Brain microvascular endothelial cell (primary cell): ENCODE data around the gene BRD3.

ENCODE experiments used
- DNase-seq: peaks from one replicate; pipeline ENCODE4 v3.0.0-alpha.2; 2020
- H3K27ac ChIP-seq: fragments of 250-450 bp; sonication (Bioruptor Pico); 2 replicates; pipeline ENCODE4 v1.5.1; 2020; ENCODE audit warnings: mild to moderate bottlenecking, moderate library complexity
- H3K27me3 ChIP-seq: fragments of 250-450 bp; sonication (Bioruptor Pico); replicated peaks from 2 replicates; pipeline ENCODE4 v1.5.1; 2020; ENCODE audit warnings: mild to moderate bottlenecking
- H3K36me3 ChIP-seq: fragments of 250-450 bp; sonication (Bioruptor Pico); replicated peaks from 2 replicates; pipeline ENCODE4 v1.5.1; 2020; ENCODE audit warnings: mild to moderate bottlenecking
- H3K4me3 ChIP-seq: 2 replicates; pipeline ENCODE4 v1.5.1; 2011; ENCODE audit warnings: low read depth, mild to moderate bottlenecking, control low read depth, low read length, moderate library complexity
- in situ Hi-C: cut with HindIII; loops from 2 replicates; pipeline ENCODE4 v1.10.0; 2017; ENCODE audit warnings: low sequenced_read_pairs, low pct_ligation_motif_present
- TF ChIP-seq, protein P1 (sequence below): IDR thresholded peaks from 2 replicates; pipeline ENCODE4 v1.5.1; 2011; ENCODE audit warnings: low read depth, mild to moderate bottlenecking, moderate library complexity, low read length, control low read depth, inconsistent platforms; ENCODE audit errors: missing control alignments

The BRD3 gene

DNA sequence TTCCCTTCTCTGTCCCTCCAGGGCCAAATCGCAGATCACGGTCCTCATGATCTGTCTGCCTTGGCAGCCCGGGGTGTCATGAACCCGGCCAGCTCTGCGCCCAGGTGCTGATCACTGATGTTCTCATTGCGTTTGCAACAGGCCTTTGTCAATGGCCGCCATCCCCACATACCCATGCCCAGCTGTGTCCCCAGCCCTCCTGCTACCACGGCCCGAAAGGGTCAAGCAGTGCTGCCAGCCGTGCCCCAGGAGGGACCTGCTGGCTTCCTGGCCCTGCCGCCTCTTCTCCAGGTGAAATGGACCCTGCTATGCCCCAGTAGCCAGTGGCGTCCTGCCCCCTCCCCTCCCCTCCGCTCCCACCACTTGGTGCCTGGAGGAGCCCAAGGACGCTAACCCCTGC is 62.9 kb downstream of the BRD3 start:
- no peaks in the 10 kb centered on the region for H3K27me3 ChIP-seq
- H3K4me3 ChIP-seq: no peak overlapping the region
- in situ Hi-C loops: no loop called here
- TF ChIP-seq, protein P1, sequence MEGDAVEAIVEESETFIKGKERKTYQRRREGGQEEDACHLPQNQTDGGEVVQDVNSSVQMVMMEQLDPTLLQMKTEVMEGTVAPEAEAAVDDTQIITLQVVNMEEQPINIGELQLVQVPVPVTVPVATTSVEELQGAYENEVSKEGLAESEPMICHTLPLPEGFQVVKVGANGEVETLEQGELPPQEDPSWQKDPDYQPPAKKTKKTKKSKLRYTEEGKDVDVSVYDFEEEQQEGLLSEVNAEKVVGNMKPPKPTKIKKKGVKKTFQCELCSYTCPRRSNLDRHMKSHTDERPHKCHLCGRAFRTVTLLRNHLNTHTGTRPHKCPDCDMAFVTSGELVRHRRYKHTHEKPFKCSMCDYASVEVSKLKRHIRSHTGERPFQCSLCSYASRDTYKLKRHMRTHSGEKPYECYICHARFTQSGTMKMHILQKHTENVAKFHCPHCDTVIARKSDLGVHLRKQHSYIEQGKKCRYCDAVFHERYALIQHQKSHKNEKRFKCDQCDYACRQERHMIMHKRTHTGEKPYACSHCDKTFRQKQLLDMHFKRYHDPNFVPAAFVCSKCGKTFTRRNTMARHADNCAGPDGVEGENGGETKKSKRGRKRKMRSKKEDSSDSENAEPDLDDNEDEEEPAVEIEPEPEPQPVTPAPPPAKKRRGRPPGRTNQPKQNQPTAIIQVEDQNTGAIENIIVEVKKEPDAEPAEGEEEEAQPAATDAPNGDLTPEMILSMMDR: no peak
- no peak overlapping the region for H3K27ac ChIP-seq
- no peak for DNase-seq
- H3K36me3 ChIP-seq: no peaks in the 10 kb centered on the region

DNA sequence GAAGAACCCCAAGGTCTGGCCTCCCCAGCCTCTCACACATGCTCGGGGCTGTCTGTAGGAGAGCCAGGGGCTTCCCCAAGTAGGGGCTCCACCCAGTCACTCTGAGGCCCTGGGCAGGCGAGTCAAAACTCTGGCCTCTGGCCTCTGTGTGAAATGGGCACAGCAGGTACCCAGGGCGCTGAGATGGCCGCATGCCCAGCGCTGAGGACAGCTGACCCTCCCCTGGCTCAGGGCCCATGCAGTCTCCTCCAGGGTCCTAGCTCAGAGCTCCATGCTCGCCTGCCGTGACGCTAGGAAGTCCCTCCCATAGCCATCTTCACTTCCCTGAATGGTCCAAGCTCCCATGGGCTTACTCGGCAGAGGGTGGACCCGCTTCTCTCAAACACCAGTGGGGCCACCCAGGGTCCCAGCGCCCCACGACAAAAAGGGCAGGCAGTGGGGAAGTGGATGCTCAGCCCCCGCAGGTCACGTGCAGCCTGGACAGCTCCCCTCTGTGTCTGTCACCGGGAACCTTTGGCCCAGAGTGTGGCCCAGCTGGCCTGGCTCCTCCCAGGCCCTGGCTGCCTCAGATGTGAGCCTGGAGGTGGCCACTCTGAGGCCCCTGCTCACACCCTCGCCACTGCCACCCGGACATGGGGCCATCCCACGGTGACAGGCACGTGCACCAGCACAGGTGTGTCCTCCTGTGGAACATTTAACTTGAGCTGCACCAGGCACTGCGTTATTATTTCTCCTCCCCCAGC is 63.5 kb downstream of the BRD3 start:
- TF ChIP-seq, protein P1: no peak

DNA sequence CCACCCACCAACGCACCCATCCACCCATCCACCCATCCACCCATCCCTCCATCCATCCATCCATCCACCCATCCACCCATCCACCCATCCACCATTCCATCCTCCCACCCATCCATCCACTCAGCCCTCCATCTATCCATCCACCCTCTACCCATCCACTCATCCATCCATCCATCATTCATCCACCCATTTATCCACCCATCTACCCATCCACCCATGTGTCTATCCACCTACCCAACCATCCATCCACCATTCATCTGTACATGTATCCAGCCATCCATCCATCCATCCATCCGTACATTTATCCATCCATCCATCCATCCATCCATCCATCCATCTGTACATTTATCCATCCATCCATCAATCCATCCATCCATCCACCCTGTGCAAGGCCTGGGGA is 64.6 kb downstream of the BRD3 start:
- in situ Hi-C loops: no loop called here
- TF ChIP-seq, protein P1: no peak

More for the DNA sequence above, 63.5 kb downstream of the BRD3 start:
- Histone ChIP-seq H3K27me3 (no peaks in the 10 kb centered on the region), H3K36me3 (no peaks in the 10 kb centered on the region), H3K4me3 (no peak overlapping the region), H3K27ac (no peak overlapping the region)
- DNase-seq: no peak
- in situ Hi-C loops: no loop called here

DNA sequence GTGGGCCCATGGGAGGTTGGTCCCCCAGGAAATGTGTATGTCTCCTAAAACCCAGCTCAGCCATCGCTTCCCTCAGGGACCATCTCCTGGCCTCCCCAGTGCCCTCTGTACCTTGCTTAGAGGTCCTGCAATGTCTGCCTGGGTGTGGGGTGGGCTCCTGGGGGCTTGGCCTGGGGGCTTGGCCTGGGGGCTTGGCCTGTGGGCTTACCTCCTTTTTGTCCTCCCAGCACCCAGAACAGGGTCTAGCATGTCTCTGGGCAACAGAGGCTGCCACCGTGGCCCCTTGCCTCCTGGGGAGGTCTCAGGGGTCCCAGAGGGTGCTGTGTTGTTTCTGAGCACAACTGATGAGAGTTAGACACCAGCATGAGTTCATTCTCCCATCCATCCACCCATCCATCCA is 65.0 kb downstream of the BRD3 start:
- H3K36me3 ChIP-seq: no peaks in the 10 kb centered on the region
- TF ChIP-seq, protein P1: no peak
- in situ Hi-C loops: no loop called here
- H3K27me3 ChIP-seq: no peaks in the 10 kb centered on the region
- H3K27ac ChIP-seq: no peak overlapping the region
- H3K4me3 ChIP-seq: no peak overlapping the region
- DNase-seq: no peak

More for the DNA sequence above, 64.6 kb downstream of the BRD3 start:
- Histone ChIP-seq H3K4me3 (no peak overlapping the region), H3K36me3 (no peaks in the 10 kb centered on the region), H3K27me3 (no peaks in the 10 kb centered on the region), H3K27ac (no peak overlapping the region)
- no peak for DNase-seq

DNA sequence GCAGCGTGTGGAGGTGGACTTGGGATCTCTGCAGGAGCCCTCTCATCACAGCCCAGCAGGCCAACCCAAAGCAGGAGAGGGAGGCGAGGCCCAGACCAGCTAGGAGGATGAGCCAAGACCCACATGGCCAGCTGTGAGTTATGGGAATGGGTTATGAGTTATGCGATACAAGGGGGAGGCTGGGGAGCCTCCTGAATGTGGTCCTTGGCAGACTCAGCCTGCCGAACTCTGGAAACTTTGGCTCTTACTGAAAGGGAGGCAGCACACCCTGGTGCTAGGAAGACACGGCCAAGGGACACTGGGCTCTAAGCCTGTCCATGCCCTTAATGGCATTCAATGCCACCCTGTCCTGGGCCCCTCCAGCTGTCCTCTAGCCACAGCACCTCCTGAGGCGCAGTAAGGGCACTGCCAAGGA is 68.0 kb downstream of the BRD3 start:
- no peak overlapping the region for H3K27ac ChIP-seq
- no peak overlapping the region for H3K4me3 ChIP-seq
- in situ Hi-C loops: loop anchor here (10.0 kb wide), 1 partner anchor 215 kb away; no protein-coding TSS in a partner anchor
- H3K27me3 ChIP-seq: no peaks in the 10 kb centered on the region
- no peaks in the 10 kb centered on the region for H3K36me3 ChIP-seq
- TF ChIP-seq, protein P1: no peak
- no peak for DNase-seq
